Activated CD4-positive, alpha-beta T cell treated with anti-CD3 and anti-CD28 coated beads, Interleukin-2, amount 50 U/mL, for 4 hours (primary cell): Measurements from ENCODE around the gene NIPAL4.
A peak's percentile ranks its signal among the peaks of the same experiment; 100 is the strongest.

Experiments used
- DNase-seq, 2 experiments: peaks; one replicate each; pipeline ENCODE4 v3.0.0-alpha.2; 2020

The NIPAL4 gene

DNA sequence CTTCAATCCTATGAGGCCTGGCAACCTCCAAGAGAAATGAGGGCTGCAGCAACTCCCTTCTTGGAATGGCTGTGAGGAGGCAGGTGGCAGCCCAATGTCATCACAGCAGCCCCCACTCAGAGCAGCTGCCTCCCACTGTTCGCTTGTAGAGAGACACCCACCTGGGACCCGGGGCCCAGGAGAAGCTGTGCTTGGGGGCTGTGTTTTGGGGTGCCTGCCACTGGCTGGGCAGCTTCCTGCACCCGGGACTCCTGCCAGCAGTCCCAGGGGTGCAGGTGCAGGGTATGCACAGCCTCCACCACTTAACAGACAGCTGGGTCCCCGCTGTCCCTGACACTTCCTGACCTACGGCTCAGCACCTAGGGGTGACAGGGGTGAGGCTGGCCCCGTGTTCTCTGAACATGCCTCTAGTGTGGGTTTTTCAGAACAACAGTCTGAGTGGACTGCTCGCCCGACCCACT is 26.2 kb downstream of the NIPAL4 start:
- DNase-seq = no peak

DNA sequence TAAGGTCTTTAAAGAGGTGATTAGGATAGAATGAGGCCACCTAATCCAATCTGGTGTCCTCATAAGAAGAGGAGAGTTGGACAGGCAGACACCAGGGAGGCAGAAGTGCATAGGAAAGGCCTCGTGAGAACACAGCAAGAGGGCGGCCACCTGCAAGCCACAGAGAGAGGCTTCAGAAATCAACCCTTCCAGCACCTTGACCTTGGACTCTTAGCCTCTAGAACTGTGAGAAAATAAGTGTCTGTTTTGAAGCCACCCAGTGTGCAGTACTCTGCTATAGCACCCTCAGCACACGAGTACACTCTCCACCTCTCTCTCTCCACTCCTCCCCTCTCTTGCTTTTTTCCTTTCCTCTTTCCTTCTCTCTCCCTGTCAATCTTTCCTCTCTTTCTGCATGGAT is 26.8 kb downstream of the NIPAL4 start:
- no peak for DNase-seq

DNA sequence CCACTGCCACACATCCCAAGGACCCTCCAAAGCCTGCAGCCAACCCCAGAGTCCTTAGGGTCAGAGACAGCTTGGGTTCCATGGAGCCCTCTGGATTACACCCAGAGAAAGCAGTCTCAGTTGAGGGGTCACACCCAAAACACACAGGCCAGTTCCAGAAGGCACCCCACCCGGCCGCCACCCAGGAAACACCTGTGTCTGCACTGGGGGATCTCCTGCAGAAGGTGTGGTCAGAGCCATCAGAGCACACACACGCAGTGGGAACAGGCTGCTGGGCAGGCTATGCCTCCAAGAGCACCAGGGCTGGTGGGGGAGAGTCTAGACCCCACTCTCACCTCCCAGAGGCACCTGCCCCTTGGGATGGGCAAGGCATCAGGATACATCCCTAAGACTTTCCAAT is 27.3 kb downstream of the NIPAL4 start:
- no peak for DNase-seq

- no peak for DNase-seq
Measured at GRCh38 chr5:157491471-157491995, 31.5 kb downstream of the NIPAL4 start.

GRCh38 chr5:157492886-157493285 is 32.9 kb downstream of the NIPAL4 start:
- no peak for DNase-seq

DNA sequence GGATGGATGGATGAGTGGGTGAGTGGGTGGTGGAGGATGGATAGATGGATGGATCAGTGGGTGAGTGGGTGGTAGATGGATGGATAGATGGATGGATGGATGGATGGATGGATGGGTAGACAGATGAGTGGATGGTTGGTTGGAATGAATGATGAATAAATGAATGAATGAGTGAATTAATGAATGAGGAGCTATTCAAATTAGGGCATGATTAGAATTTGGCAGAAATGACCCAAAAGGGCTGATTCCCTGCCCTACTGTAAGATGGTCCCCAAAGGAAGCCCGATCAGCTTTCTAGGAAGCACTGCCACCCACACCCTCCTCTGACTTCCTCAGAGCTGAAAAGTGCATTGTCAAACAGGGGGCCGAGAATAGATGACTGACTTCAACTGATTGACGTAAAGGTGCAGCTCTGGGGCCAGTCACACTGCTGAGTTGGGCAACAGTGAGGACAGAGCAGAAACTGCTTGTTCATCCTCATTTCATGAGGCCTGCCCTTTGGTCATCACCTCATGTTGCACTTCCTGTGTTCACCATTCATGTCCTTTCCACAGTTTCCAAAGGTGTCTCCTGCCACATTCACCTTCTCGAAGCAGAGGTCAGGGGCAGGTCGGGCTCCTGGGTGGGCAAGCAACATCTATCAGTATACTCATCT is 34.3 kb downstream of the NIPAL4 start:
- no peak for DNase-seq

DNA sequence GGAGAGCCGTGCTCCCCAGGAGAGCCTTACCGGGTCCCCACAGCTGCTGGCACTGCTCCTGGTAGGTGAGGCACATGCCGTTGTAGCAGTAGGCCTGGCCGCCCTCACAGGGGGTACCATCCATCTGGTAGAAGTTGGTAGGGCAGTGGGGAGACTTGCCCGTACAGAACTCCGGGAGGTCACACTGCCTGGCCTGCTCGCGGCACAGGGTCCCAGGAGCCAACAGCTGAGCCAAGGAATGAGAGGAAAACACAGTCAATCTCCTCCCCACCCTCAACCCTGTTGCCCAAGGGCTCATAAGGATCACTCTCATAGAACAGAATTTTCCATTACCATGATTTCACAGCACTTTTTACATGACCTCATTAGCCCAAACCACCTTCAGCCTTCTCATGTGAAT is 36.9 kb downstream of the NIPAL4 start:
- DNase-seq = no peak

GRCh38 chr5:157497875-157498611 is 38.0 kb downstream of the NIPAL4 start:
- DNase-seq = no peak

DNA sequence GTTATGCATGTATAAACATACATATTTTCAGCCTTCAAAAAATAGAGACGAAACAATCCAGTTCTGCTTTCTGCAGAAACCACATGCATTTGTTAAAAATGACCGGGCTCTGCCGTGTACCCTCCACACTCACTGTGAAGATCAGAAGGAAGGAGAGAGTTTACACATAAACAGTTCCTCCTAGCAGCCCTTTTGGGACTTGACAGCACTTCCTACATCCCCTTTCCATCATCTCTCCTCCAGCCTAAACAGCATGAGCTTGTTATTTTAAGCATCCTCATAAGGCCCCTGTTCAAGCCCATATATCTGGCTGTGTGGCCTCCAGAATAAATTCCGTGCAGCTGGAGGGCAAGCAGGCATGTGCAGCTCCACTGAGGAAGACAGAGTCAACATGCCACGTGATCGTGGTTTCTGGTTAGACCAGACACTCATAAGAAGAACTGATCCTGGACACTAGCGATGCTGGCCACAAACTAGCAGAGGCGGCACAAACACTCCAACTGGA is 42.2 kb downstream of the NIPAL4 start:
- DNase-seq = no peak

DNA sequence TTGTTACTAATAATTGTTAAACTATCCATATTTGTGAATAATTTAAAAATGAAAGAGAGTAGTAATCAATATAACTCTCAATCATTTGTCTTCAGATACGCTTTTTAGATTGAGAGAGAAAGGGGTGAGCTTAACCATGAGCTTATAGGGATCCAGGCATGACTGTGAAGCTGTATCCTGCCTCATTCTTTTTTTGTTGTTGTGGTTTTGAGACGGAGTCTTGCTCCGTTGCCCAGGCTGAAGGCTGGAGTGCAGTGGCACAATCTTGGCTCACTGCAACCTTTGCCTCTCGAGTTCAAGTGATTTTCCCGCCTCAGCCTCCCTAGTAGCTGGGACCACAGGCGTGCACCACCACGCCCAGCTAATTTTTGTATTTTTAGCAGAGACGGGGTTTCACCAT is 44.0 kb downstream of the NIPAL4 start:
- DNase-seq = no peak

- no peak for DNase-seq
Measured at GRCh38 chr5:157505496-157505895, 45.5 kb downstream of the NIPAL4 start.

DNA sequence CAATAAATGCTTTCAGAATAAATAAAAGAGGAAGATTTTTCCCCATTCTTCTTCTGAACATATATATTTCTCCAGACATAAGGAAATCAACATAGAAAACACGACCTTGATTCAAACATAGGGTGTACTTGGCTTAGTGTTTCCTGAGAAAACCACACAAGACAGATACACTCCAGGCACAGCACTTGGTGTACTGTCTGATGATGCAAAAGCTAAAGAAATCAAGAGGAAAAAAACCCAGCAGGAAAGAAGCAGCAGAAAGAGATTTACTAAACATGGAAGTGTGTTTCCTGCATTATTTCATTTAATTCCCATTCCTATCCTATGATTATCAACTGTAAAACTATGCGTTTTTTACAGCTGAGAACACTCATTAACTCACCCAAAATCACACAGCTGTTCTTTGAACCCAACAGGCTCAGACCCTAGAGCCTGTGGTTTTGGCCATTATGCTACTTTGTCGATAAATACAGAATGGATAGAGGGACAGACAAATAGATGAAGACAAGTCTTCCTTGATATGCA is 46.1 kb downstream of the NIPAL4 start:
- DNase-seq = no peak

- no peak for DNase-seq
Measured at GRCh38 chr5:157506981-157507780, 47.2 kb downstream of the NIPAL4 start.

DNA sequence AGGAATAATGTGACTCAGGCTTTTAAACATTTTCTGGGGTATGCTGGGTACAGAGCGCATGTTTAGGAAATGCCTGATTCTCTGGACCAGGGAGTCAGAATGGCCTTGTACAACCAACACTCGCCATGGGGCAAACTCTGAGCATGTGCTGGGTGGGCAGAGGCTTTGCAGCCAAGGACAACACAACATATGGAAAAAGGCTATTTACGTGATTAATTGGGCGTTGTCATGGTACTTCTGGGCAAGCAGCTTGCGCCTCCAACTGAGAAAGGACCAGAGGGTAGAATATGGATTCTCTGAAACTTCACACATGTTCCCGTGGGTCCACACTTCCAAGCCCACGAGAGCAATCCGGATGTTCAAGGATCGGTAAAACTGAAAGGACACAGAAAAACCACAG is 49.1 kb downstream of the NIPAL4 start:
- DNase-seq = no peak

DNA sequence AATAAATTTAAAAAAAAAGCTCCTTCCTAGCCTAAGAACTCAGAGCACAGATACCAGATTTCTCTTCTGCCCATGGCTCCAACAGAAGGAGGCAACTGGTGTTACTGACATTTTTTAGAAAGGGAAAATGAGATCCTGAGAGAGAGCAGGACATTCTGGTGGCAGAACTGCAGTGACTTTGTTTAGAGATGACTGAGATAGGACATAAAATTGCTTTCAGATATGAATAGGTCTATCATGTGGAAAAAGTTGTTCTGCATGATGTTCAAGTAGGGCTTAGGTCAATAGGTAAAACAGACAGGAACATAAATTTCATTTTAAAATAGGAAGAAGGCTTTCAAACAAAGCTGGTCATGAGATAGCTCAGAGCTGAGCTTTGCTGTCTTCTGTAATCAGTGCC is 49.6 kb downstream of the NIPAL4 start:
- no peak for DNase-seq

- DNase-seq = no peak
Measured at GRCh38 chr5:157510682-157511081, 50.7 kb downstream of the NIPAL4 start.

DNA sequence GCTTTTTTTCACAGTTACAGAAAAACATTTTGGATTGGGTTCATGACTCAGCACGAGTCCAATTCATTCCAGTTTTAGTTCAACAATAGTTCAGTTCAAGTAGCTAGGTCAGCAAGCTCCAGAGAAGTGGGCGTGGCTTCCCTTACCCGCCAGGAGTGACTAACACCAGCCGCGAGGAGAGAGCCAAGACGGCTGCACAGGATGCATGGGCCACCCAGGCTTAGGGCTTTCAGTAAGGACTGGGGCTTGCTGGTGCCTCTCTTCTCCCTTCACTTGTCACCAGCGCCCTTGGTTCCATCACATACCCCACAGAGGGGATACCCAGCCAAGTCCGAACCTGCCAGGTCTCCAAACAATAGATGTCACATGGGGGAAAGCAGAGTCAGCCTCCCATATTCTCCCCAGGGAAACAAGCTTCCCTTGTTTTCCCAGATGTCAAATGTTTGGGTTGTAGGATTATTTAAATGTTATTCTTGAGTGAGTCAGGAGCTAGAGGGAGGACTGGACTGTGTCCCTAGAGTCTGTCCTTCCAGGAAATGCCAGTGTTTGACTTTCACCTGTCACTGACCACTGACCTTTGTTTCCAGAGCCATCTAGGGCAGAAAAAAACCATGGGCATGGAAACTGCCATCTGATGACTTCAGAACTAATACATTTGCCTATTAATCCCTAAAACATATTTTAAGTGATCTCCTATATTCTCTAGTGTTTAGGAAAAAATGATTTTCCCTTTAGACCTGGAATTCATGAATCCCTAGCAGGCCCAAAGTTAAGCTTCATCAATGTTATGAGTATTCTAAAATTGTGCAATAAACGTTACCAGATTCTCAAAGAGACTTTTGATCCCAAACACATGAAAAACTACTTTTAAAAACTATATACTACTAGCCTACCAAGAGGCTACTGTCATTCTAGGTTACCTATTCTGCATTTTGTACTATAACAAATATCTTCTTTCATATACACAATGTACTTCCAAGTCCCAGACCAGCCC is 51.9 kb downstream of the NIPAL4 start:
- DNase-seq = peak; percentile 31 to 40

DNA sequence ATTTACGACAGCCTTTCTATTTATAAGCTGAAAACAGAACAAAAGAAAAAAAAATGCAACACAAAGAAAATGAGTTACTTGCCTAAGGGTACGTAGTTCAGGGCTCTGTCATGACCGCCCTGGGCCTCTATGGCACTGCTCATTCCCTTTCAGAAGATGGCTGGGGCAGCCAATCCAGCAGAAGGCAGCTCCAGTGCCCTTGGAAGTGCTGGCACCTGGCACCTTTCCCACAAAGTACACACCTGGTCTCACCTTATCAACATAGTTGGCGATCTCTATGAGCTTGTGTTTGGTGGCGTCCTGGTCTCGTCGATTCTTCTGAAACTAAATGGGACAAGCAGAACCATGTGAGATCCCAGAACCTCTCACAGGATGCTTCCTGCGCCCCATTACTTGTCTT is 53.2 kb downstream of the NIPAL4 start:
- no peak for DNase-seq

GRCh38 chr5:157514974-157515373 is 55.0 kb downstream of the NIPAL4 start:
- DNase-seq = no peak

DNA sequence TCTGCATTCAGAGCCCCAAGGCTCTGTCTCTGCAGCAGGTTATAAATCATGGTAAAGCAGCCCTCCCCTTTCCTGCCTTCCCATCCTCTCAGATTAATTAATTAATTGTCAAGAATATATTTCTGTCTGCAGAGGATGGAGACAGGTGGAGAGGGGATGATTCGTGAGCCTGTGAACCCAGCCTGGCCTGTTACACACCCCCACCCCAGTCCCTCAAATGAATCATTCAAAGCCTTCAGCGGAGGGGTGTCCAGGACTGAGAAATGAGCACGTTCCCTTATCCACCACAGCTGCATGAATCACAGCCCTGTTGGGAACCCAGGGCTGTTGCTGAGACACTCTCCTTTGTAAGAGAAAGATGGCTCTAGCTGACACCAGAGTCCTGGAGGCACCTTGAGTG is 56.0 kb downstream of the NIPAL4 start:
- DNase-seq = no peak

- no peak for DNase-seq
Measured at GRCh38 chr5:157516626-157517325, 56.8 kb downstream of the NIPAL4 start.
